SIG-M5 (cell line): ENCODE results near the gene TRIM29.

Source experiments
- DNase-seq: peaks from one replicate; lab custom pipeline; 2025; lab: John Stamatoyannopoulos, UW

The TRIM29 gene

DNA sequence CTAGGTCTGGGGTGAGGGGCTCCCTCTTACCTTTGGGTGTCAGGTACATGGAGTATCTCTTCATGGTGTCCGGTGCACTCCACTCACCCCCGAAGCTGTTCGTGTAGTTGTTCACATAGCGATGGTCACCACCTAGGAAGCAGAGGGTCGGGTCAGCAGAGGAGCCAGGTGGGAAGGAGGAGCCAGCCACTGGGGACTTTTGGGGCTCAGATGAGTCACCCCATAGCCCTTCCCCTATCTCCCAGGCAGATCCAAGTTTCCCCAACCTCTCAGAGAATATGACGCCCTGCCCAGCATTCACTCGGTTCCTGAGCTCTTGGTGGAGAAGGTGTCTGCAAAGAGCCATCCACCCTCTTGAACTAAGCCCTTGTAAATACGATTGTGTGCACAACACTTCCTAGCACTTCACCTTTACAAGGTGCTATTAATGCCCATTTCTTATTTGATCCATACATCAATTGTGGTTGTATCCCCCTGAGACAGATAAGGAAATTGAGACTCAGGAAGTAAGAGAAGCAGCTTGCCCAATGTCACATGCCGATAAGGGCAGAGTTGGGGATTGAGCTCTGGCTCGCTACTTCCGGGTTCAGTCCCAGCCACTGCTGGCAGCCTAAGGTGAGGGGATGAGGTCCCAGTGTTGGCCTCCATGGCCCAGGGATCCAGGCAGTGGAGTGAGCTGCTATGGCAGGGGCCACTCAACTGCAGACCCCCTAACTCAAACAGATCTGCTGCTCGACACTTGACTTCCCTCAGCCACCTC, 14.8 kb downstream of the TRIM29 start:
- no peak for DNase-seq

DNA sequence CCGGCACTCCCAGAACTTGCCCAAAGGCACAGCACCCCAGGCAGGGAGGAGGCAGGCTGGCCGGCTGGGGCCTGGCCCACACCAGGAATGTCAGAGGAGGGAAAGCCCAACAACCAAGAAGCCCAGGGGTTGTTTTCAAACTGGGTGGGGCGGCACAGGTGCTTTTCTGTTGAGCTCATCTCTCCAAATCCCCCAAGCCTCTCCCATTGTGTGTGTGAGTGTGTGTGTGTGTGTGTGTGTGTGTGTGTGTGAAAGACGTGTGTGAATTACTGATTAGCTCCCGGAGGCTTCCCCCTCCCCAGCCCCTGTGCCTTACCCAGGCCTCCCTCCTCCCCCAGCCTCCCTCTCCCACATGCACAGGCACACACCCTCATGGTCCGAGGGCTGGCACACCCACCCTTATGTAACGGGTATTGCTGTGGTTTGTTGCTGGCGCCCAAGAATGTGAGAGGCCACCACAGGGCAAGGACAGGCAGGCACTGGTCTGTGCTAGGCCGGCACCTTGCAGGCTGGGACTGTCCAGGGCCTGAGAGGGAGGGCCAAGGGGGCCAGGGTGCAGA, 15.9 kb downstream of the TRIM29 start:
- no peak for DNase-seq

DNA sequence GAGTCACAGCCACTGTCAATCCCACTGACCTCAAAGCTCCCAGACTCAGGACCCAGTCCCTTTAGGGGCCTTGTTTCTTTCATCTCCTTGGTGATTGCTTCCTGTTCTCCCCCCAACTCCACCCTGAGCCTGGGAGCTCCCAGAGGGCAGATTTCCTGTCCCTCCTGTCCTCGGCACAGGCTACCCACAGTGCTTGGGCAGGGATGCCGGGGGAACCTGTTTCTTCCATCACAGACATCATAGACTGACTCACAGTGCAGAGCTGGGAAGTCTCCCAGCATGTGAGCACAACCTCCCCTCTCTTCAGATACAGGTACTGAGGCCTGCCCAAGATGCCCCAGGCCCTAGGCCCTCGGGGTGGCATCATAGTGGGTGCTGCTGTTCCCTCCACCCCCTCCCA, 16.6 kb downstream of the TRIM29 start:
- DNase-seq, result no peak

DNA sequence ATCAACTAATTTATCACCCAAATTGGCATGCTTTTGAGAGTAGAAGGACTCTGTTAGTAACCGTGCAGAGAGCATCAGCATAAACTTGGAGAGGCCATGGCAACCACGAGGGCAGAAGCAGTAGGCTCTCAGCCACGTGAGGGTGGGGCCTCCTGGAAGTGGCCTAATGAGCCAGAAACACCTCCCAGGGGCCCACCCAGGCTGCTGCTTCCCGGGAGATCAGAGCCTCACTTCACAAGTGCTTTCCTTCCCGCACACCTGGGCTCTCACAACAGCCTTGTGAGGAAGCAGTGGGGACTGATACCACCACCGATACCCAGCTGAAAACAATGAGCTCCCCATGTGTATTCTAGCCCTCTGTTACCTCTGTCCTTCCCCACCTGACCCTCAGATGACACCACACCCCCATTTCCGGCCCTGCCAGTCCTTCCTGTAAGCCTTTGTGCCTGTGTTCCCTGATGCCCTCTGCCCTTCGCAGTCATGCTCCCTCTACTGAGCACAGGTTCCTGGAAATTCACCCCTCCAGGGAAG, 17.0 kb downstream of the TRIM29 start:
- no peak for DNase-seq

GRCh38 chr11:120119121-120119520, 18.8 kb downstream of the TRIM29 start:
- no peak for DNase-seq

- DNase-seq, result no peak
Measured at GRCh38 chr11:120117991-120118390, 19.9 kb downstream of the TRIM29 start.

- no peak for DNase-seq
Measured at GRCh38 chr11:120116966-120117365, 20.9 kb downstream of the TRIM29 start.

DNA sequence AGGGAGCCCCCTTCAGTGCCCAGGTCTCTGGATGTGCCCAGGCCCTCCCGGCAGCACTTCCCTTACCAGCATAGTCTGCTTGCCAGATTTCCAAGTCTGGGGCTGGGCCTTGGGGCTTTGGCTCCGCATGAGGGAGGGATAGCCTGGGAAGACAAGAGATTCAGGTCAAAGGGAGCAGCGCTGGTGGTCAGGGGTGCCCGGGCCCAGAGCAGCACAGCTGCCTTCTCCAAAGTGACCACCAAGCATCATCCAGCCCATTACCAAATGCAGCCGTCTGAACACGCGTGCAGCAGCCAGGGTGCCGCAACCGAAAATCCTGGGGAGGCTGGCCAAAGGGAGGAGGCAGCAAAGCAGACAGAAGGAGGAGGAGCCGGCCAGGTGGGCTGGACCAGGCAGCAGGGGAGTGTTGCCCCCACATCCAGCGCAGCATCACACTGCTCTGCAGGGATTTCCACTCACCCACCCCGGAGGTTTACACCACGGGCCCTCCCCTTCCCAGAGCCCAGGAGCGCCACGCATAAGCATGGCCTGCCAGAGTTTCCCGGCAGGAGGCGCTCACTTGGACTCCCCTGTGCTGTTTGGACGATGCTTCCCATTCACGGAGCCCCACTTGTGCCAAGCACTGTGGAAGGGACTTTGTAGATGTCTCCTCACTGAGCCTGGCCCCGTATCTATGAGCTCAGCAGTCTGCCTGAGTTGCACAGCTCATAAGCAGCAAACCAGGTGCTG, 22.5 kb downstream of the TRIM29 start:
- DNase-seq, result no peak

- no peak for DNase-seq
Measured at GRCh38 chr11:120112174-120112796, 25.6 kb downstream of the TRIM29 start.

- no peak for DNase-seq
Measured at GRCh38 chr11:120109531-120109930, 28.4 kb downstream of the TRIM29 start.

DNA sequence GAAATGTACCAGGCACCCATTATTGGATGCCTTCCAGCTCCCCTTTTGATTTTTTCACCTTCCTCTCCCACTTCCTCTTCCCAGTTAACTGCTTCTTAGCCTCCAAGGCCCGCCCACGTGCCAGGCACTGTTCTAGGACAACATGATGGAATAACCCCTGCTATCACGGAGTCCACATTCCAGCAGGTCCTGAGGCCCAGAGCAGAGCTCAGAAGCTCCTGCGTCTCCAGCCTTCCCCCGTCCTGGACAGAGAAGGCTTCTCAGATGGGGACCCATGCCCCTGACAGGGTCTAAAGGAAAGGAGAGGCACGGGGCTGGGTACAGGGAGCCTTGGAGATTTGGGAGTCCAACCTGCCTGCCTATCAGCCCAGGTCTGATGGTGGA, 29.1 kb downstream of the TRIM29 start:
- no peak for DNase-seq

DNA sequence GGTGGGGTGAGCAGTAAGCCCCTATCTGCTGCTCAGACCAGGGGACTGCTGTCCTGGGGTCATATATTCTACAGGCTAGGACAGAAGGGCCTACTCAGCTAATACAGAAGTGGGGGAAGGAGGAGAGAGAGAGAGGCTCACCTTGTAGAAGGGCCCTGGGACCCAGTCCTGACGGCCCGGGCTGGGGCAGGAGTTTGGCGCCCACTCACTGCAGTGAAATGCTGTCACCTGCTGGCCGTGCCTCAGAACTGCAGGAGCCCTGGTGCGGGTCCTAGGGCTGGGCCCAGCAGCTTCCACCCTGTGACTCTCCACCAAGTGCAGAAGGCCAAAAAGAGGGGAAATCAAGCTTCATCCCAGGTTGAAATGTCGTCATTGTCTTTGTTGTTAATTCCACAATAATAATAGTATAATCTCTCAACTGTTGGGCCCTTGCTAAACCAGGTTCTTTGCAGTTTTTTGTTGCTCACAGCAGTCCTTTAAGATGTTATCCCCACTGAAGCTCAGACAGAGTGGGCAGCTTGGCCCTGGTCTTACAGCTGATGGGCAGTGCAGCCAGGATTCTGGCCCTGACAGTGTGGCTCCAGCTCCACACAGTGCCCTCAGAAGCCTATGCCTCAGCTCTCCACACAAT, 29.6 kb downstream of the TRIM29 start:
- DNase-seq, result no peak

DNA sequence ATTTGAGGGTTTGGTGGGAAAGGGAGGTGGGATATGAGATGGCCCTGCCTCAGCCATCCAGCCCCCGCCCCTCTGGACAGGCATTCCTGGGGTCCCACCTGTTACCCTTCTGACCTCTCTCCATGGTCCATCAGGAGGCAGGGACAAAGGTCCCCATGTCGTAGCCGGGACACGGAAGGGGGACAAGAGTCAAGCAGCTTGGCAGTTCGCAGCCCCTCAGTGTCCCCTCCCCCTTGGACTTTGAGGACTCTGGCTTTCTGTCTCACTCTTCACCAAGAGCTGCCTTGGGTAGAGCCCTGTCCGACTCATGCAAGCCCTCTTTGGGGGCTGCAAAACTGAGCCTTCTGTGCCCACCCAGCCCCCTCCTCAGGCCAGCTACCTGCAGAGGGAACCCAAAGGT, 30.2 kb downstream of the TRIM29 start:
- no peak for DNase-seq

GRCh38 chr11:120106354-120107150, 31.4 kb downstream of the TRIM29 start:
- DNase-seq, result no peak

DNA sequence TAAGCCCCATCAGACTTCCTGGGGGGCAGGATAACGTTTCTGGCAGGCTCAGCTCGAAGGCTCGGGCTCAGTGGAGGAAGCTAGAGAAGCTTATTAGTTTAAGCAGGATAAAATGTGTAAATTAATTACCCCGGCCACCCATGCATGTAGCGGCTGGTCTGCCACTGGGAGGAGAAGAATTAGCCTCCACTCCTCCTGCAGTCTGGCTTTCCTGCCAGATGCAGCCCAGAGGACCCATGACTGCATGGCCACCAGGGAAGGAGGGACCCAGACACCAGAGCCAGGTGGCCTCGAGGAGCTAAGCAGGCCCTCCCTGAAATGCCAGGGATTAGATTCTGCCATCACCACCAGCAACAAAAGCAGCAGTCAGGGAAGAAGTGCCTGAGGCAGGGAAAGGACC, 32.3 kb downstream of the TRIM29 start:
- no peak for DNase-seq

DNA sequence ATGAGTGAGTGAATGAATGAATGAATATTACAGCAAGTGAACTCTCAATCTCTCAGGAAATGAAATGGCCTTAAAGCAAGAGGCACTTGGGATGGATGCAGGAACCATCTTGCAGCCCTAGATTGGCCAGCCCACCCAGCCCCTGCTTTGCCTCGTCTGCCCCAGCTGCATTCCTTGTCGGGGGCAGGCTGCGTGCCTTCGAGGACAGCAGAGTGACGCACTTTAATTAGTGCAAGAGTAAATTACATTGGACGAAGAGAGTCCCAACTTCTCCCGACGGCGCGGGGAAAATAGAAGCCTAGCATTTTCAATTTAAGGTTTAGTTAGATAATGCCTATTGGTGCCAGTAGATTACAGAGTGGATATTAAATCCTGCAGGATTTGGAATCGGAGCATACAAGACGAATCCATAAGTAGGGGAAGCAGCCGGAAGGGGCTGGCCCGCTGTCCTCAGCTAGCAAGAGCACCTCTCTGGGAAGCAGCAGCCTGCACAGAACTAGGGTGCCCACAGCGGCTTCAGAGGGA, 33.8 kb downstream of the TRIM29 start:
- DNase-seq, result no peak

DNA sequence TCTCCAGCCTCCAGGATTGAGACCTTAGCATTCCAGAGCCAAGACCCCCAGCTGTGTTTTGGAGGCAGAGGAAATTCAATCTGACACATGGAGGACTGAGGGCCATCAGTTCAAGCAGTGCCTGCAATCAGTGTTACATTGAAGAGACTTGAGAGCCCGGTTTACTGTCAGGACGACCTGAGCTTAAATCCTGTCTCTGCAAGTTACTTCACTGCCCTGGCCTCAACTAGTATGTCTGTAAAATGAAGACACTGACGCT, 35.1 kb downstream of the TRIM29 start:
- DNase-seq, result no peak

DNA sequence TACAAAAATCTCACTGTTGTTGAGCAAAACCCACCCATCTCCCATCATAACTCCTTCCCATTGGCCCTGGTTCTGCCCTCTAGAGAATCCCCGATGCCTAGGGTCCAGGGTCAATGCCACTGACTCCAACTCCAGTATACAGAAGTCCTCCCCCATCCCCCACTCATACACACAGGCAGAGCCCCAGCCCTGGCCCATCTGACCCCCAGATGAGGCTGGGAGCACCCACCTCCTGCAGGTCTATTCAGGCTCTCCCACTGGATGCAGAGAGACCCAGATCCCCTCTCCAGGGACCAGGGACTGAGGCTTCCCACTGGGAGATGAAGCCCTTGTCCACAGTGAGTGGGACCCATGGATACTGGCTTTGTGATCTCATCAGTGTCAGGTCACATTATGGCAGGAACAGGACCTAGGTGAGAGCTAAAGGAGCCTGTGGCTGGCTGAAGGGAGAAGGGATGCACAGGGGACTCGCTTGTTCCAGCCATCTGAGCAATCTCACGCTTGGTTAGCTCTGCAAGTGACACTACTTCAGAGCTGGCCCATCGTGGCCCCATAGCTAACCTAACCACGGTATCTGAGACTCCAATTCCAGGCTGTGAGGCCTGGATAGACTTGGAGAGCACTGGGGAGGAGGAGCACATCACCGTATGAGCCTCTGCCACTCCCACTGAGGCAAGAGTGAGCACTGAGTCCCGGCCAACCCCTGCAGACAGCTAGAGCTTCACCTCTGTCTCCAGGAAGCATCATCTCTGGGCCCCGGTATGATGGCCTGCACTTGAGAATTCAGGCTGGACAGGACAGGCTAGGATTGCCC, 35.7 kb downstream of the TRIM29 start:
- DNase-seq, result no peak

GRCh38 chr11:120098503-120099020, 39.4 kb downstream of the TRIM29 start:
- no peak for DNase-seq

GRCh38 chr11:120097721-120098385, 40.1 kb downstream of the TRIM29 start:
- no peak for DNase-seq
